ENCODE measurements around the gene RASIP1.

DNA sequence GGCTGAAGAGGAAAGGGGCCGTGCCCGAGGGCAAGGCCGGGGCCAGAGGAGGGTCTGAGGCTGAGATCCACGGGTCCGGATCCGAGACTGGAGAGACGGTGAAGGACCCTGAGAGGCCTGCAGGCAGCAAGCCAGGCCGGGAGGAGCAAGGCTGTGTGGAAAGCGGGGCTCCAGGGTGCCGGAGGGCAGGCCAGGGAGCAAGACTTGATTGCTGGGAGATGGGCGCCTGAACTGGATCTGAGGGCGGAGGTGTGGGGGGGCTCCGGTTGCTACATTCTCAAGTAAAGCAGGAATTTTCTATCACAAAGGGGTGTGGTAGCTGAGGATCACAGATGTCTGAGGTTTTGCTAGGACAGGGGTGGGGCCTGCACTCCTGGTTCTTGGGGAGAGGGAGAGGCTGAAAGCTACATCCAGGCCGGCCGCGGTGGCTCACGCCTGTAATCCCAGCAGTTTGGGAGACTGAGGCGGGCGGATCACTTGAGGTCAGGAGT is 24.7 kb downstream of the RASIP1 start:
- TF ChIP-seq POLR2A (IDR thresholded peaks at IDR 0.05) = no peak
- no peak for TF ChIP-seq CTCF (IDR thresholded peaks at IDR 0.05 in 8 of 11, conservative IDR thresholded peaks at IDR 0.05 in 3 of 11)
- no peak for TF ChIP-seq POLR2AphosphoS5 (IDR thresholded peaks at IDR 0.05)

Measured in spleen (tissue), 7 donors.